IMR-90 (cell line): ENCODE data around the gene MFGE8. TPM values are rescaled to one million over a fixed set of nuclear protein-coding genes. Genes with fewer than 3 reads are reported as not detected.
A peak's percentile ranks its signal among the peaks of the same experiment; 100 is the strongest.

Source experiments
- ATAC-seq: fragments of 200-7000 bp; cut with Tn5 transposase; 2 replicates; pipeline ENCODE4 v1.9.1; 2020; ENCODE audit warnings: low read depth, mild to moderate bottlenecking, moderate library complexity
- BruUV-seq: library from RNA; stranded (reverse); fragments of 400-500 nt; replicated peaks from 2 replicates; lab custom pipeline; 2021; lab: Mats Ljungman, UMichigan
- CTCF ChIA-PET: fragments of 300-600 bp; formaldehyde crosslinking; extraction: SDS; loops from one replicate; lab custom pipeline; 2021; ENCODE audit warnings: antibody characterized with exemption; lab: Yijun Ruan, JAX
- POLR2A ChIA-PET: fragments of 300-600 bp; sonication (Branson Sonifier 250); formaldehyde crosslinking; loops from one replicate; lab custom pipeline; 2022; ENCODE audit warnings: antibody characterized with exemption; ENCODE audit not compliant: unreplicated experiment; lab: Charles Lee
- DNase-seq: peaks from one replicate; pipeline ENCODE4 v3.0.0; 2013
- H2AFZ ChIP-seq: replicated peaks from 2 replicates; pipeline ENCODE3; 2013; ENCODE audit warnings: low read length, mild to moderate bottlenecking; ENCODE audit not compliant: poor library complexity
- H2AK5ac ChIP-seq: 2 replicates; pipeline ENCODE4 v1.6.1; 2013; ENCODE audit warnings: low read depth, low read length, inconsistent platforms
- H2AK9ac ChIP-seq: replicated peaks from 2 replicates; pipeline ENCODE3; 2013; ENCODE audit warnings: mild to moderate bottlenecking, low read depth, low read length, moderate library complexity; ENCODE audit not compliant: poor library complexity
- H2BK120ac ChIP-seq: 2 replicates; pipeline ENCODE4 v1.6.1; 2013; ENCODE audit warnings: low read depth, low read length, inconsistent platforms
- H2BK15ac ChIP-seq: 3 replicates; pipeline ENCODE4 v1.6.1; 2013; ENCODE audit warnings: low read depth, low read length, inconsistent platforms
- H2BK20ac ChIP-seq: 2 replicates; pipeline ENCODE4 v1.6.1; 2013; ENCODE audit warnings: low read depth, mild to moderate bottlenecking, inconsistent platforms, low read length, moderate library complexity
- H2BK5ac ChIP-seq: 2 replicates; pipeline ENCODE4 v1.6.1; 2013; ENCODE audit warnings: mild to moderate bottlenecking, low read depth, low read length, inconsistent platforms; ENCODE audit not compliant: poor library complexity, severe bottlenecking
- H3K14ac ChIP-seq: replicated peaks from 2 replicates; pipeline ENCODE4 v1.6.1; 2013; ENCODE audit warnings: low read depth, low read length, inconsistent platforms
- H3K18ac ChIP-seq: 2 replicates; pipeline ENCODE4 v1.6.1; 2013; ENCODE audit warnings: low read depth, low read length, control low read depth
- H3K23ac ChIP-seq: 2 replicates; pipeline ENCODE4 v1.6.1; 2013; ENCODE audit warnings: low read depth, low read length, inconsistent platforms
- H3K27ac ChIP-seq: 2 replicates; pipeline ENCODE4 v1.5.1; 2013; ENCODE audit warnings: mild to moderate bottlenecking, control low read depth, low read length; ENCODE audit not compliant: insufficient read depth
- H3K27me3 ChIP-seq: 2 replicates; pipeline ENCODE4 v1.6.1; 2013; ENCODE audit warnings: low read length; ENCODE audit not compliant: control insufficient read depth, insufficient read depth
- H3K36me3 ChIP-seq: 2 replicates; pipeline ENCODE4 v1.6.1; 2013; ENCODE audit warnings: low read length, mixed read lengths; ENCODE audit not compliant: control insufficient read depth, insufficient read depth
- H3K4ac ChIP-seq: 2 replicates; pipeline ENCODE4 v1.6.1; 2013; ENCODE audit warnings: low read depth, low read length, inconsistent platforms
- H3K4me1 ChIP-seq: 2 replicates; pipeline ENCODE4 v1.6.1; 2013; ENCODE audit warnings: low read length, mixed read lengths; ENCODE audit not compliant: control insufficient read depth, insufficient read depth
- H3K4me2 ChIP-seq: 2 replicates; pipeline ENCODE4 v1.6.1; 2013; ENCODE audit warnings: low read depth, mild to moderate bottlenecking, control low read depth, low read length, moderate library complexity
- H3K4me3 ChIP-seq: 2 replicates; pipeline ENCODE4 v1.5.1; 2013; ENCODE audit warnings: low read depth, mild to moderate bottlenecking, control low read depth, low read length, moderate library complexity; ENCODE audit not compliant: insufficient read depth
- H3K56ac ChIP-seq: 2 replicates; pipeline ENCODE4 v1.6.1; 2013; ENCODE audit warnings: low read length, inconsistent platforms; ENCODE audit not compliant: insufficient read depth; ENCODE audit errors: extremely low read depth
- H3K79me1 ChIP-seq, 2 experiments: 2 replicates each; pipeline ENCODE4 v1.6.1; 2013; ENCODE audit warnings: low read length in 2 of 2, inconsistent platforms in 1 of 2, low read depth in 1 of 2
- H3K9ac ChIP-seq: 2 replicates; pipeline ENCODE4 v1.6.1; 2013; ENCODE audit warnings: low read depth, low read length, control low read depth
- H3K9me1 ChIP-seq: 2 replicates; pipeline ENCODE4 v1.6.1; 2013; ENCODE audit warnings: low read length, inconsistent platforms; ENCODE audit not compliant: insufficient read depth
- H3K9me3 ChIP-seq: 2 replicates; pipeline ENCODE4 v1.6.1; 2013; ENCODE audit warnings: low read length; ENCODE audit not compliant: control insufficient read depth, insufficient read depth
- H4K20me1 ChIP-seq: 2 replicates; pipeline ENCODE4 v1.6.1; 2013; ENCODE audit warnings: low read length, inconsistent platforms; ENCODE audit not compliant: insufficient read depth
- H4K5ac ChIP-seq: 2 replicates; pipeline ENCODE4 v1.6.1; 2013; ENCODE audit warnings: mild to moderate bottlenecking, low read depth, low read length, control low read depth
- H4K8ac ChIP-seq, 2 experiments: 2 replicates each; pipeline ENCODE4 v1.6.1; 2013; ENCODE audit warnings: low read depth in 2 of 2, low read length in 2 of 2, control low read depth in 1 of 2, inconsistent platforms in 1 of 2
- H4K91ac ChIP-seq: 2 replicates; pipeline ENCODE4 v1.6.1; 2013; ENCODE audit warnings: low read depth, low read length, inconsistent platforms; ENCODE audit not compliant: insufficient read depth
- BHLHE40 ChIP-seq: fragments of 150-350 bp; IDR thresholded peaks from 2 replicates; pipeline ENCODE4 v1.6.1; 2016; ENCODE audit warnings: mild to moderate bottlenecking, low read depth, low read length
- CEBPB ChIP-seq: IDR thresholded peaks from 2 replicates; pipeline ENCODE4 v1.6.1; 2012; ENCODE audit warnings: low read depth, low read length, improper control_type of control experiment
- CHD1 ChIP-seq: IDR thresholded peaks from 2 replicates; pipeline ENCODE4 v1.6.1; 2012; ENCODE audit warnings: low read depth, low read length, improper control_type of control experiment
- CTCF ChIP-seq: conservative IDR thresholded peaks from 2 replicates; pipeline ENCODE4 v1.5.1; 2012; ENCODE audit warnings: mild to moderate bottlenecking, low read depth, low read length, improper control_type of control experiment
- ELK1 ChIP-seq: fragments of 150-350 bp; IDR thresholded peaks from 2 replicates; pipeline ENCODE4 v1.6.1; 2016; ENCODE audit warnings: low read depth, mild to moderate bottlenecking, low read length, moderate library complexity, borderline replicate concordance
- FOS ChIP-seq: fragments of 150-350 bp; IDR thresholded peaks from 2 replicates; pipeline ENCODE4 v1.6.1; 2016; ENCODE audit warnings: low read depth, low read length
- MAFK ChIP-seq: IDR thresholded peaks from 2 replicates; pipeline ENCODE4 v1.6.1; 2012; ENCODE audit warnings: low read depth, low read length, improper control_type of control experiment
- MAZ ChIP-seq: IDR thresholded peaks from 2 replicates; pipeline ENCODE4 v1.6.1; 2012; ENCODE audit warnings: low read depth, mild to moderate bottlenecking, low read length, improper control_type of control experiment, moderate library complexity, borderline replicate concordance
- MXI1 ChIP-seq: IDR thresholded peaks from 2 replicates; pipeline ENCODE4 v1.6.1; 2012; ENCODE audit warnings: low read depth, mild to moderate bottlenecking, low read length, moderate library complexity, borderline replicate concordance
- NFE2L2 ChIP-seq: fragments of 150-350 bp; IDR thresholded peaks from 2 replicates; pipeline ENCODE4 v1.6.1; 2016; ENCODE audit warnings: low read depth, mild to moderate bottlenecking, low read length
- RAD21 ChIP-seq: IDR thresholded peaks from 2 replicates; pipeline ENCODE4 v1.6.1; 2012; ENCODE audit warnings: low read length, improper control_type of control experiment
- RCOR1 ChIP-seq: IDR thresholded peaks from 2 replicates; pipeline ENCODE4 v1.6.1; 2012; ENCODE audit warnings: mild to moderate bottlenecking, low read length, improper control_type of control experiment; ENCODE audit not compliant: insufficient replicate concordance
- SMC3 ChIP-seq: fragments of 150-350 bp; IDR thresholded peaks from 2 replicates; pipeline ENCODE4 v1.6.1; 2016; ENCODE audit warnings: low read depth, mild to moderate bottlenecking, antibody characterized with exemption, low read length, moderate library complexity
- USF2 ChIP-seq: fragments of 150-350 bp; IDR thresholded peaks from 2 replicates; pipeline ENCODE4 v1.6.1; 2017; ENCODE audit warnings: mild to moderate bottlenecking, antibody characterized with exemption, low read length, low read depth
- WGBS, 2 experiments: methylation state at CpG; one replicate each; pipeline versions ENCODE4 v1.1.5 to v1.1.7; 2013; ENCODE audit warnings: missing lambda C conversion rate in 2 of 2; ENCODE audit not compliant: insufficient read length in 1 of 2; ENCODE audit errors: extremely low coverage in 2 of 2; 5-methylcytosine and 5-hydroxymethylcytosine counted together
- dilution Hi-C: fragments of 300-500 bp; cut with HindIII; formaldehyde crosslinking; loops from one replicate; pipeline ENCODE4 v1.14.3; 2018; ENCODE audit warnings: low sequenced_read_pairs; ENCODE audit not compliant: unreplicated experiment
- in situ Hi-C: fragments of 300-500 bp; cut with MboI; formaldehyde crosslinking; loops from 3 replicates; pipeline ENCODE4 v1.14.3; 2019; ENCODE audit warnings: low sequenced_read_pairs, inconsistent platforms, mixed read lengths
- intact Hi-C: fragments of 100-400 bp; cut with micrococcal nuclease; formaldehyde crosslinking; loops from 2 replicates; pipeline ENCODE4 v1.10.0; 2022
- polyA plus RNA-seq, 3 experiments: library from polyadenylated mRNA; depleted of rRNA; stranded (reverse); fragments of >200 nt; gene quantifications; 2 replicates each; pipeline ENCODE4 v1.2.3, GENCODE V29; 2012; ENCODE audit warnings: low replicate concordance in 1 of 3
- total RNA-seq: library from RNA; depleted of rRNA; stranded (reverse); fragments of >200 nt; gene quantifications from 2 replicates; pipeline ENCODE4 v1.2.3, GENCODE V29; 2012

The MFGE8 gene
- total and polyA plus RNA-seq, 2 of the 4 experiments (the other 2 are of a cell fraction): 232 to 1,912 TPM

- Histone ChIP-seq H3K56ac (no peak overlapping the region), H3K27me3 (no peaks in the 10 kb centered on the region), H3K4me2 (no peak overlapping the region), H3K27ac (no peak overlapping the region), H4K5ac (no peak overlapping the region), H3K9me3 (no peaks in the 10 kb centered on the region), H4K20me1 (peaks cover 76% of the 10 kb centered on the region), H2BK120ac (no peak overlapping the region; the same call in 1 of the 2 replicates), H3K23ac (peak overlapping the region; percentile 46; the same call in 1 of the 2 replicates), H2BK5ac (no peak overlapping the region), H3K4me3 (no peak overlapping the region), H3K9ac (no peak overlapping the region), H3K9me1 (peaks cover 13% of the 10 kb centered on the region), H2AK9ac (peak overlapping the region; percentile 80), H4K91ac (no peak overlapping the region), H3K79me1 (peaks cover 29 to 72% of the 10 kb centered on the region in 2 experiments; a peak in 3 of 4 replicates), H3K4me1 (peaks cover 13% of the 10 kb centered on the region), H2AK5ac (no peak overlapping the region; the same call in 1 of the 2 replicates), H3K18ac (no peak overlapping the region), H4K8ac (no peak overlapping the region), H3K4ac (peak overlapping the region; percentile 48), H2BK15ac (no peak overlapping the region), H3K36me3 (peaks cover 59% of the 10 kb centered on the region), H2AFZ (no peak overlapping the region), H2BK20ac (no peak overlapping the region), H3K14ac (0 out of 2 replicates have a peak overlapping the region, but pooled peaks have one; percentile 21)
- POLR2A ChIA-PET: no interaction called here
- no peak for DNase-seq
- 93% methylated on average over 5 of the region's 15 CpGs; no CpG with 5 or more reads in 1 of the 2 experiments for WGBS, 2 experiments
- no TSS peak for BruUV-seq
- no peak for ATAC-seq
- intact Hi-C loops (loop anchor here (10.0 kb wide), 1 partner anchor 403 kb away; no protein-coding TSS in a partner anchor), dilution Hi-C loops (loop anchor here (25.0 kb wide), 1 partner anchor 111 kb away; no protein-coding TSS in a partner anchor), in situ Hi-C loops (loop anchor here (5.0 kb wide), 1 partner anchor 276 kb away; no protein-coding TSS in a partner anchor)
- CTCF ChIA-PET: interaction anchor here (0.6 kb wide), 1 partner anchor 321 kb away, joined by 6 read pairs; no protein-coding TSS in a partner anchor
- no peak for TF ChIP-seq USF2
- no peak for TF ChIP-seq RAD21
- TF ChIP-seq CEBPB: no peak
- TF ChIP-seq MXI1: no peak
- TF ChIP-seq BHLHE40: no peak
- TF ChIP-seq ELK1: no peak
- no peak for TF ChIP-seq CHD1
- TF ChIP-seq SMC3: no peak
- no peak for TF ChIP-seq CTCF
- TF ChIP-seq FOS: no peak
- no peak for TF ChIP-seq RCOR1
- TF ChIP-seq MAFK: no peak
- no peak for TF ChIP-seq NFE2L2
- no peak for TF ChIP-seq MAZ
Measured at GRCh38 chr15:88901508-88902220, 11.5 kb downstream of the MFGE8 start.
